Measurements from ENCODE around the gene SUN3.

DNA sequence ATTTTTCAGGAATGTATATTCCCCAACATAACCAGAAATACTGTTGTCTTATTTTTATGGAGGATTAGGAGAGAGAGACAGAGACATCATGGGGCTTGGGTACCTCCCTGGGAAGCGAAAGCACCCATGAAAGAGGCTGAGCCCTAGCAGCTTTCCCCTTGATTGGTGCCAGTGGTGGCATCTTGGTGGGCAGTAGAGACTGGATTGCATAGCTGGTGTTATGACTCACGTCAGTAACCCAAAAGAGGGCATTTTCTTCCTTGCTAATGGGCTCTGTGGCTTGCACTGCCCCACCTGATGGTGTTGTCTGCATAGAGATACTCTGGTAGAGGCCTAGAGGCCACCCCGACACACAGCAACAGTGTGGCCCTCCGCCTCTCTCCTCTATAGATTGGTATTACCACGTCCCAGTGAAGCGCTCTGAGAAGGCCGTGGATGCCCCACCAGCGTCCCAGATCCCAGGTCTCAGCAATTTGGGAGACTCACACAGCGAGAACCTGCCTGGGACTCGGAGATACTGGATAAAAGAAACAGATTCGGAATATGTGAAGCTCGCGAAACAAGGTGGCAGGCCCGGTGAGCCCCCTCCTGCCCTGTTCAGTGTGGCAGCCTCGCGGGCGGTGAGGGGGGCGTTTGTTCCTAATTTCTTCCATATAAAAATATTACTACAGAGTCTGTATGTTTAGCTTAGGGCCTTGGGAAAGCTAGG is 12.2 kb upstream of the SUN3 start:
- TF ChIP-seq CTCF (IDR thresholded peaks at IDR 0.05) (no peak), POLR2A (IDR thresholded peaks at IDR 0.05) (no peak)

All from uterus (tissue), 2 donors.